SK-MEL-5 (cell line): ENCODE results near the gene KIAA0319L. TPM values are rescaled to one million over a fixed set of nuclear protein-coding genes. Genes with fewer than 3 reads are reported as not detected.

Source experiments
- DNase-seq: peaks from one replicate; pipeline ENCODE4 v3.0.0-alpha.2; 2016; ENCODE audit warnings: low read depth, low spot score
- in situ Hi-C: cut with HindIII; loops from 2 replicates; pipeline ENCODE4 v1.10.0; 2016; ENCODE audit warnings: low sequenced_read_pairs, high pct_unique_total_duplicates, low pct_unique_long_range_greater_than_20kb
- total RNA-seq: library from RNA; depleted of rRNA; stranded (reverse); fragments of >200 nt; shearing (Covaris generic); gene quantifications from 2 replicates; pipeline ENCODE4 v1.2.3, GENCODE V29; 2014

Gene KIAA0319L
- total RNA-seq, 1 experiment from 2014 or later: 43.8 TPM

DNA sequence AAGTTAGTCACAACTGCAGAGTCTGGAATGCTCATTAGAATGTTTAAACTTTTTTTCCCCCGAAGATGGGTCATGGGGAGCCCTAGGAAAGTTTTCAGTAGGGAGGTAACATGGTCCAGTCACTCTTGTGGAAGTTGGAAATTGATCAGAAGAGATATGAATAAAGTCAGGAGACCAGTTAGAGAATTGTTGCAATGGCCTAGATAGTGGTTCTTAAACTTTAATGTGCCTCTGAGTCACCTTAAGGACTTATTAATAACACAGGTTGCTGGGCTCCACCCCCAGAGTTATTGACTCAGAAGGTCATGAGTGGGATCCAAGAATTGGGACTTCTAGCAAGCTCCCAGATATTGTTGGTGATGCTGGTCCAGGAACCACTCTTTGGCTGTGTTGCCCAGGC lies 12.7 kb upstream of the KIAA0319L start:
- in situ Hi-C loops: no loop called here
- DNase-seq: no peak

GRCh38 chr1:35568975-35569395 lies 11.8 kb upstream of the KIAA0319L start:
- DNase-seq: peak; percentile 75
- in situ Hi-C loops: no loop called here

DNA sequence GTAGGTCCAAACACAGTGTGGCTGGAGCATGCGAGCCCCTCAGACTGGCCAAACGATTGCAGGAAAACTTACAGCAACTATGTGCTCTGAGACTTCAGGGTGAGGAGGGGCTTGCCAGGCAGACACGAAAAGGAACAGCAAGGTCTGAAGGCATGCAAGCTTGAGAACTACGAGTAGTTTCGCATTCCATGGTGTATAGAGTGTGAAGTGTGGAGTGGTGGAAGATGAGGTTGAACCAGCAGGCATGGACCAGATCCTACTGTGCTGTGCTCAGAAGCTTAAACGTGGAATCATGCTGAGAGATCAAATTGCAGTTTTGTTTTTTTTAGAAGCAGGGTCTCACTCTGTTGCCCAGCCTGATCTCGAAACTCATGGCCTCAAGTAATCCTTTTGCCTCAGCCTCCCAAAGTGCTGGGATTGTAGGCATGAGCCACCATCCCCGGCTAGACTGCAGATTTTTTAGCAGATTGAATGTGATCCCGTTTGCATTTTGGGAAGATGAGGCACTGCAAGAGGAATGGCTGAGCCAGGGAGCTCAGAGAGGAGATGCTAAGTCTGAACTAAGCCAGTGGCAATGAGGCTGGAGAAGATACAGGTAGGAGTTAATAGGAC lies 10.8 kb upstream of the KIAA0319L start:
- no peak for DNase-seq
- in situ Hi-C loops: no loop called here

DNA sequence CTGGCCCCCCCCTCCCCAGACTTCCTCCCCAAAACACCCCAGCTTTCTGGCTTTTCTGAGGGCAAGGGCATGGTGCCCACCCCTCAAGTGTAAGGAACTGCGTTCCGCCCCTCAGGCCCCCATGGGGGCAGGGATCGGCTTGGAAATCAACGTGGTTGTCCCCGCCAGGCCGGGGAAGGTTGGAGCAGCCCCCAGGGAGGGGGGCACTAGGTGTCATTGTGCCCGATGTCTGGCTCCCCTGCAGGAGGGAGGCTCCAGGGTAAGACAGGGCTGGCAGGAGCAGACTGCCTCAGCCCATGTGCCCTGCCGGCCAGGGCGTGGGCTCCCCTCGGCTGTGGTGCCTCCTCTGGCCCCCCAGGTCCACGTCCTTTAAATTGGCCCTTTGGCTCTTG lies 8.5 kb upstream of the KIAA0319L start:
- in situ Hi-C loops: no loop called here
- DNase-seq: no peak

GRCh38 chr1:35564884-35565741 lies 7.9 kb upstream of the KIAA0319L start:
- in situ Hi-C loops: no loop called here
- DNase-seq: no peak

DNA sequence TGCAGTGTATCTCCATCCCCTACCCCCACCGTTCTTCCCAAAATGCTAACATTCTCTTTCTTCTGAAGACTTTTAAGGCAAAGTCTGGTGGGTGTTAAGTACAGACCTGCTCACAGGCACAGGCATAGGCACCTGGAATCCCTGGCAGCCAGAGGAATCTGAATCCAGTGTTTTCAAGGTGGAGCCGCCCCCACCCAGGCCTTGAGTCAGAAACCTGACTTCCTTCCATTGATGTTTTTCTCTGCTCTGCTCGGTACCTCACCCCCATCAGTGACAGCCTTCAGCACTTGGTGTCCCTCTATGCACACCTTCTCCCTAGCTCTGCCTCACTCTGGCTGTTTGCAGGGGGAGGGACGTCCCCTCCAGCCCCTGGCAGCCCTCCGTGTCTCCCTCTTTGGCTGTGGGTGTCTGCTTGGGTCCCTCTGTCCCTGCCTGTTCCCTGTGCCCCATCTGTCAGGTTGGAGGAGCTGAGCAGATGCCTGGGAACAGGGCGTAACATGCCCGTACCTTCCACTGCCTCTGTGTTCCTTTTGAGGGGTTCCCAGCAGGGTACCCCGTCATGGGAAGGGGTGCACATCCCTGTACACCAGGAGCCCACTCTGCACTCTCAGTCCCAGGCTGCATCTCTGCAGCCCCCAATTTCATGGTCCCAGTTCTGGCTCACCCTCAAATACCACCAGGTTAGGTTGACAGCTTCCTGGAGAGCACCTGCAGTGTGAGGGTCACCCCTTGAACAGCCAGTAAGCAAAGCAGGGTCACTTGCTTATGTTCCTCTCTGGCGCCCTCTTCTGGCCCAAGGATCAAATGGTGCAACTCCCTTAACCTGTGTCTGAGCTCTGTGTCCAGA lies 7.1 kb upstream of the KIAA0319L start:
- peak; percentile 79 for DNase-seq
- in situ Hi-C loops: no loop called here

GRCh38 chr1:35563166-35563565 lies 6.0 kb upstream of the KIAA0319L start:
- in situ Hi-C loops: no loop called here
- DNase-seq: no peak

- no peak for DNase-seq
- in situ Hi-C loops: no loop called here
These were observed 4.9 kb upstream of the KIAA0319L start for GRCh38 chr1:35561972-35562680.

DNA sequence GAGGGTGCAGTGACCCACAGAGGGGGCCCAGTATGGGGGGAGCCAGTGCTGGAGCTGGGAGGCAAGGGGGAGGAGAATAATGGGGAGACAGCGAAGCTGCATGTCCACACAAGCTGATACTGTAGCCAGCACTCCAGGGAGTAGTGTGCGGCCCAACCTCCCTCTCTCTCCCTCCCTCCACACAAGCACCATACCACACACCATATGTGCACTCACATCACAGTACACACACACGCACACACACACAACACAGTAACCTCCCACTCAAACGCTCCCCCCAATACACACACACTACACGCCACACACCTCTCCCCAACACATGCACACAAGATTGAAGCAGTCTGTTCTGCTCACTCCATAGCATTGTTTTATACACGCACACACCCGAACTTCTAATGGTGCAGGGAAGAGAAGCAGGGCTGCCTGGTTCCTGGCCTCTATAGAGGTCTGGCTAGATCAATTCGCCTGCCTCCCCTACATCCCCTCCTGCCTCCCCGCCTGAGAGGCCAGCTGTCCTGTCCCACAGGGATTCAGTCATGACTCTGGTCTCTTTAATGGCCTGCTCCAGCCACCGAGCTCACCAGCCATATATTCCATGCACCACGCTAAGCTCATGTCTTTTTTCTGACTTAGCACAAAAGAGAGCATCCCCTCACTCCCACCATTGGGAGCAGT lies 4.2 kb upstream of the KIAA0319L start:
- no peak for DNase-seq
- in situ Hi-C loops: no loop called here

DNA sequence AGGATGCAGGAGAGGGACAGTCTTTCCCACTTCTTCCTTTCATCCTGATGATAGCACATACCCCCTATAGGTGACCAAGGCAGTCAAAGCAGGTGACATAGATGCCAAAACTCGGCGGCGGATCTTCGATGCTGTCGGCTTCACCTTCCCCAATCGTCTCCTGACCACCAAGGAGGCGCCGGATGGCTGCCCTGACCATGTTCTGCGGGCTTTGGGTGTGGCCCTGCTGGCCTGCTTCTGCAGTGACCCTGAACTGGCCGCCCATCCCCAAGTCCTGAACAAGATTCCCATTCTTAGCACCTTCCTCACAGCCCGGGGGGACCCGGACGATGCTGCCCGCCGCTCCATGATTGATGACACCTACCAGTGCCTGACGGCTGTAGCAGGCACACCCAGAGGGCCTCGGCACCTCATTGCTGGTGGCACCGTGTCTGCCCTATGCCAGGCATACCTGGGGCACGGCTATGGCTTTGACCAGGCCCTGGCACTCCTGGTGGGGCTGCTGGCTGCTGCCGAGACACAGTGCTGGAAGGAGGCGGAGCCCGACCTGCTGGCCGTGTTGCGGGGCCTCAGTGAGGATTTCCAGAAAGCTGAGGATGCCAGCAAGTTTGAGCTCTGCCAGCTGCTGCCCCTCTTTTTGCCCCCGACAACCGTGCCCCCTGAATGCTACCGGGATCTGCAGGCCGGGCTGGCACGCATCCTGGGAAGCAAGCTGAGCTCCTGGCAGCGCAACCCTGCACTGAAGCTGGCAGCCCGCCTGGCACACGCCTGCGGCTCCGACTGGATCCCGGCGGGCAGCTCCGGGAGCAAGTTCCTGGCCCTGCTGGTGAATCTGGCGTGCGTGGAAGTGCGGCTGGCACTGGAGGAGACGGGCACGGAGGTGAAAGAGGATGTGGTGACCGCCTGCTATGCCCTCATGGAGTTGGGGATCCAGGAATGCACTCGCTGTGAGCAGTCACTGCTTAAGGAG lies 3.3 kb upstream of the KIAA0319L start:
- in situ Hi-C loops: no loop called here

DNA sequence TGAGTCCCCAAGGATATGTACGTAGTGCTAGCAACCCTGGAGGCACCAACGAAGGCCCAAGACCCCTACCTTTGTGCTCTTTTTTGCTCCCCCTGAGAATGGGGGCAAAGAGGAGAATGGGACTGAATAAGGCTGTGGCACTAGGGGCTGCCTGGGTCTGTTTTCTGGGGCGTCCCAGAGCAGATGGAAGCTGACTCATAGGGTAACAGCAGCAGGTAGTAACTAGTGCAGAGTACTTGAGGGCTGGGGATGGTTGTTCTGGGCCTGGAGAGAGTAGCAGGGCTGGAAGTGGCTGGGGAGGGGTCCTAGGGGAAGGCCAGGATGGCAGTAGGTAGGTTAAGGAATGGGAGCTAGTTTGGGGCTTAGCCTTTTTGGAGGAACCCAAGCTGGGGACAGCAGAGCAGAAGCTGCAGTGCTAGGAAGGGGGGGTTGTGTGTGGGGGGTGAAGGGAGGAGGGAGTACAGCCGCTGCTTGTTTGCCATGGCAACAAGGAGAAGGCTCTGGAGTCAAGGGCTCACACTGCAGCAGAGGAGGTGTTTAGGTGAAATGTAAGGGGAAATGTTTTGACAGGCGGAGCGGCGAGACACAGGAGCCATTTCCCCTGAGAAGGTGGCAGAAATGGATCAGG lies 2.2 kb upstream of the KIAA0319L start:
- no peak for DNase-seq
- in situ Hi-C loops: no loop called here

More for the DNA sequence above, 3.3 kb upstream of the KIAA0319L start:
- DNase-seq: no peak

GRCh38 chr1:35558374-35559316 lies 1.4 kb upstream of the KIAA0319L start:
- in situ Hi-C loops: no loop called here
- no peak for DNase-seq

DNA sequence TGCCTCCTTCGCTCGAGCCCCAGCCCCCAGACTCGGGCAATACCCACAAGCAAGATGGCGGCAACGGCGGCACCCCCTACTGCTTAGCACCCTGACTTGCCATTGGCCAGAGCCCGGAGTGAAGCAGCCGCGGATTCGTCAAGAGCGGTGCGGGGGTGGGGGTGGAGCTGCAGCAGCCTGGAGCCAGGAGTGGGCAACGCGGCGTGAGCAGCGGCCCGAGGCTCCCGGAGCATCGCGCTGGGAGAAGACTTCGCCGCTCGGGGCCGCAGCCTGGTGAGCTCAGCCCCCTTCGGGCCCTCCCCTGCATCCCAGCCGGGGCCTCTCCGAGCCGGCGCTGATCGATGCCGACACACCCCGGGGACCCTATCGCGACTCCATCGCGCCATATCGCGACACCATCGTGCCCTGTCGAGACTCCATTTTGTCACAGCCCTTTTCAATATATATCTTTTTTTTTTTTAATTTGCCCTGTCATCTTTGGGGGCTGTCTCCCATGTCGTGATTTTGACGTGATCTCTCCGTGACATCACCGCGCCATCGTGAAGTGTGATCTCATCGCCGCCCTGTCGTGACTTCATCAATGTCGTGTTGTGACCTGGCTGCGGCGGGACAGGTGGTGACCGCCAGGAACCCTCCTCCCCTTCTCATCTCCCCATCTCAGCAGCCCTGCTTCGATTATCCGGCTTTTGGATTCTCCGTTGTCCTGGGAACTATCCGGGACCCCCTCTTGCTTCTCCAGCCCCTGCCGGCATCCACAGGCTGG lies 589 bp upstream of the KIAA0319L start, which contains the start of gene NCDN:
Gene NCDN, plus strand, starts transcription at position 189 of the 763 bp plus-strand sequence. Its CDS starts 392 bp downstream, at position 581.
- in situ Hi-C loops: no loop called here
- peak; percentile 95 for DNase-seq

DNA sequence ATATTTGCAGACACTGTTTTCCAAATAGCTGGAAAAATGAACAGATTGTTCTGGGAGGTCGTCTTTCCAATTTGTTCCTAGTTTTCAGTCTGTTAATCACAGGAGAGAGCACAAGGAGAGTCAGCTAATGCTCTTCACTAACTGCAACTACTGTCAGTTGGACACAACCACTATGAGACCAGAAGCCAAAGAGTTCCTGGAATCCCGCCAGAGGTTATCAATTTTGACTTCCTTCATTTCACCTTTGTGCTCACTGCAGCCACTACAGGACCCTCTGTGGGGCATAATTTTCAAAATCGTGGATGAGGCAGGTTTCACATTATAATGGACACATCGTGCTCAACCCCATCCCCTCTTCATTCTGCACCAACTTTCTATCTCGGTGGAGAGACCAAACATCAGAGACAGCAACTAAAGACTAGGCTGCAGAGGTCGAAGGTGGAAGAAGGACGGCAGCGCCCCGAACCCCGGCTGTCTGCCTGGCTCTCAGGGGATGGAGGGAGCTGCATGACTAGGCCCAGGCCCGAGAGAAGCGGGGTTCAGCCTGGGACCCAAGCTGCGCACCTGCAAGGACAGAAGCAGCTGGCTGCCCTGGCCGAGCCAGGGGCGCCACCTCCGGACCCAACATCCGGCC lies 602 bp downstream of the KIAA0319L start:
- DNase-seq: no peak
- in situ Hi-C loops: no loop called here
